ENCODE results near the gene APOBEC4.
"Not testable (repeated sequence)": the region's sequence is repeated elsewhere in the genome, so short reads cannot be mapped to it uniquely, and the experiment has no call there.

The APOBEC4 gene

GRCh38 chr1:183633676-183634343, 19.3 kb downstream of the APOBEC4 start:
- DNase-seq (ENCODE audit: low spot score) = peak; percentile 78

GRCh38 chr1:183632964-183633363, 20.2 kb downstream of the APOBEC4 start:
- DNase-seq (ENCODE audit: low spot score) = no peak

GRCh38 chr1:183632114-183632513, 21.0 kb downstream of the APOBEC4 start:
- DNase-seq (ENCODE audit: low spot score) = no peak

- DNase-seq (ENCODE audit: low spot score) = peak; percentile 31
These were observed 22.4 kb downstream of the APOBEC4 start for GRCh38 chr1:183630748-183631147.

- DNase-seq (ENCODE audit: low spot score) = no peak
These were observed 24.6 kb downstream of the APOBEC4 start for GRCh38 chr1:183628537-183628936.

- not testable (repeated sequence) for DNase-seq (ENCODE audit: low spot score)
These were observed 26.9 kb downstream of the APOBEC4 start for GRCh38 chr1:183626236-183626635.

- peak; percentile 89 for DNase-seq (ENCODE audit: low spot score)
These were observed 30.0 kb downstream of the APOBEC4 start for GRCh38 chr1:183622884-183623785.

- DNase-seq (ENCODE audit: low spot score) = no peak
These were observed 31.1 kb downstream of the APOBEC4 start for GRCh38 chr1:183622013-183622412.

GRCh38 chr1:183620311-183620710, 32.8 kb downstream of the APOBEC4 start:
- DNase-seq (ENCODE audit: low spot score) = no peak

DNA sequence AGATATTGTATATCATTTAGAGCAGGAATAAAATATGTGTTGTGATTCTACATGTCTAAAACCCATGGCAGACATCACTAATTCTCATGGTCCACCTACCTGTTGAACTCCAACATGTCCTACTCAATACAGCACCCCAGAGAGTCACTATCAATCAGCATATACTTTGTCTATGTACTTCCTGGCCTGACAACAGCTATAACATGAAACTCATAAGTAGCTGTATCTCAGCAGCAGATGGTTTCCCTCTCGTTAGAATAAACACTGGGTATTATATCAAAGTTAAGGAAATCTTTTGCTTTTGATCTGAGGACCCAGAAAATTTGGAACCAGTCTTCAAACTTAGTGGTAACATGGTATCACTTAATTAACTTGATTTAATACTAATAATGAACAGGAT, 33.3 kb downstream of the APOBEC4 start:
- no peak for DNase-seq (ENCODE audit: low spot score)

DNA sequence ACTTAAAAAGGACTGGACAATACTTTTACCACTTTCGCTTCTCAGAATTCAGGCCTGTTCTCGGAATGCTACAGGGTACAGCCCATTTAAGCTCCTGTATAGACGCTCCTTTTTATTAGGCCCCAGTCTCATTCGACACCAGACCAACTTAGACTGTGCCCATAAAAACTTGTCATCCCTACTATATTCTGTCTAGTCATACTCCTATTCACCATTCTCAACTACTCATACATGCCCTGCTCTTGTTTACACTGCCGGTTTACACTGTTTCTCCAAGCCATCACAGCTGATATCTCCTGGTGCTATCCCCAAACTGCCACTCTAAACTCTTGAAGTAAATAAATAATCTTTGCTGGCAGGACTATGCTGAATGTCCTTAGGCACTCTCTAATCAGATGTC, 34.9 kb downstream of the APOBEC4 start:
- not testable (repeated sequence) for DNase-seq (ENCODE audit: low spot score)

DNA sequence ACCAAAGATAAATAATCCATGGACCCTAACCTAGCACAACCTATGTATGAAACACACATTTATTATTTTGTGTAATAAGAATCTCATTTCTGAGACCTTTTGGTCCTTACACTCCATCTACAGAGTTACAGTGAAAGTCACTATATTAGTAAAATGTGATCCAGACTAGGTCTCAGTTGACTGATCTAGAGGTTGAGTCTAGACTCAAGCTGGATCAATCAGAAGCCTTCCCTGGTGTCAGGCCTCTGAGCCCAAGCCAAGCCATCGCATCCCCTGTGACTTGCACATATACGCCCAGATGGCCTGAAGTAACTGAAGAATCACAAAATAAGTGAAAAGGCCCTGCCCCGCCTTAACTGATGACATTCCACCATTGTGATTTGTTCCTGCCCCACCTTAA, 40.1 kb downstream of the APOBEC4 start:
- not testable (repeated sequence) for DNase-seq (ENCODE audit: low spot score)

DNA sequence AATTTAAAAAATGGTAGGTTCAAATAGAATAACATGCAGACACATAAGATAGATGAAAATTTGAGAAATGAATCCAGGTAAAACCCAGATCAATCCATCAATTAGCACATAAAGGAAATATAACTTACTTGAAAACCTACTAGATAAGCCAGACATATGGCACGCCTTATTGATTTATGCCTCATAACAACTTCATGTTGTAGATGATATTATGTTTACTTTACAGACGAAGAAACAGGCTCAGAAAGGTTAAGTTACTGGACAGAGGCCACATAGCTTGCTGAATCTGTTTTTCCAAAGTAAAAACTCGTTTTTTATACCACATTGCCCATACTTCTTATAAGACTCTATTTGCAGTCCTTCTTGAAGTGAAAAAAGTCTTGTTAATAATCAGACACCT, 40.7 kb downstream of the APOBEC4 start:
- no peak for DNase-seq (ENCODE audit: low spot score)

- no peak for DNase-seq (ENCODE audit: low spot score)
These were observed 42.1 kb downstream of the APOBEC4 start for GRCh38 chr1:183611021-183611420.

DNA sequence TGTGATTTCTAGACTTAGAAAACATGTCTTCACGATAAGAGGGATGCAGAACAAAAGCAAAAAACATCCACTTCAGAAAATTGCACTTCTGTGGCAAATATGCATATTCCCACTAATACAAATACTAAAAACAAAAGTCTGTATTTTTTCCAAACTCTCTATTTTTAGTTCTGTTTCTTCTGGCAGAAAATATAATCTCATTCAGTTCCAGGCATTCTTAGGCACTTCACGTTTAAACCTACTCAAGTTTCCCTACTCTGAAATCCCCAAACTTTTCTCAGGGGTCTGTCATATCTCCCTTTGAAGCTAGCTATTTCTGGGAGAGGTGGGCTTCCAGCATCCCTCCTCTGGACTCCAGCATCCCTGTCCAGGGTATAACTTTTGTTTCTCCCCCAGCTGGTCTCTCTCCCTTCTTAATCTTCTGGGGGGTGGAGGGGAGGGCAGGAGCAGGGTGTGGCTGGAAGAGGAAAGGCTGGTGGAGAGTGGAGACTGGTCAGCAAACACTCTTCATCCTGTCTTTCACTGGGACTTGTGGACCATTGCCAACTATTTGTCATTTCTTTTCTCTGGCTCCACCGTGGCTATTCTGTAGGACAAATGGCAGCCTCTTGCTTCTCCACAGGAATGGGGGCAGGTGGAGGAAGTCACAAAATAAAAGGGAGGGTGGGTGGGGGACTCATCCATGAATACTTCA, 43.2 kb downstream of the APOBEC4 start:
- no peak for DNase-seq (ENCODE audit: low spot score)

- peak; percentile 87 for DNase-seq (ENCODE audit: low spot score)
These were observed 43.8 kb downstream of the APOBEC4 start for GRCh38 chr1:183609313-183609712.

DNA sequence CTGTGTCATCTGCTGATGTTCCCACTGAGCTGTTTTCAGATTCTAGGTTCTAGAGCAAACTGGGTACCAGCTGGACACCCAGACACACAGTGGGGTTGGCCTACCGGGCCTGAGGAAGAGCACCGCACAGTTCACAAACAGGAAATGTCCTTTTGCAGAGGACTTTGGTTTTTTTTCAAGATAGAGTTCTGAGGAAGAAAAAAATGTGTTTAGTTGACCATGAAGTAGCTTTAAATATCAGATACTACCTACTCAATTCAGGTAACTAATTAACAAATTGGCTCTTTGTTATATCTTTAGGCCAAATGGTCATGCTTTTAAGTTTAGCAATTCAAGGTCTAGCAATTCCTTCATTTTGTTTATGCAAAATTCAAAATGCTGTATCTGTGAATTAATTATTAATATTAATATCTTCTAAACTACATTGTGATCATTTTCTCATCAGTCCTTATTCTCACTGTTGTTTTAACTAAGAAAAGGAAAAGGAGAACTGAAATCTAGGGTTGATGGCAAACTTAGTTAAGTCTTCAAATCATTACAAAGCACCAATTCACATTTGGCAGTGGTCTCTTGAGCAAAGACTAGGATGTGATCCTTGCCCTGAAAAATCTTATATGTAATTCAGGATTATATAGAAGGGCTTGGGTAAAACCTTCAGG, 45.7 kb downstream of the APOBEC4 start:
- no peak for DNase-seq (ENCODE audit: low spot score)

- no peak for DNase-seq (ENCODE audit: low spot score)
These were observed 47.2 kb downstream of the APOBEC4 start for GRCh38 chr1:183605904-183606303.

GRCh38 chr1:183604815-183605214, 48.3 kb downstream of the APOBEC4 start:
- peak; percentile 69 for DNase-seq (ENCODE audit: low spot score)

DNA sequence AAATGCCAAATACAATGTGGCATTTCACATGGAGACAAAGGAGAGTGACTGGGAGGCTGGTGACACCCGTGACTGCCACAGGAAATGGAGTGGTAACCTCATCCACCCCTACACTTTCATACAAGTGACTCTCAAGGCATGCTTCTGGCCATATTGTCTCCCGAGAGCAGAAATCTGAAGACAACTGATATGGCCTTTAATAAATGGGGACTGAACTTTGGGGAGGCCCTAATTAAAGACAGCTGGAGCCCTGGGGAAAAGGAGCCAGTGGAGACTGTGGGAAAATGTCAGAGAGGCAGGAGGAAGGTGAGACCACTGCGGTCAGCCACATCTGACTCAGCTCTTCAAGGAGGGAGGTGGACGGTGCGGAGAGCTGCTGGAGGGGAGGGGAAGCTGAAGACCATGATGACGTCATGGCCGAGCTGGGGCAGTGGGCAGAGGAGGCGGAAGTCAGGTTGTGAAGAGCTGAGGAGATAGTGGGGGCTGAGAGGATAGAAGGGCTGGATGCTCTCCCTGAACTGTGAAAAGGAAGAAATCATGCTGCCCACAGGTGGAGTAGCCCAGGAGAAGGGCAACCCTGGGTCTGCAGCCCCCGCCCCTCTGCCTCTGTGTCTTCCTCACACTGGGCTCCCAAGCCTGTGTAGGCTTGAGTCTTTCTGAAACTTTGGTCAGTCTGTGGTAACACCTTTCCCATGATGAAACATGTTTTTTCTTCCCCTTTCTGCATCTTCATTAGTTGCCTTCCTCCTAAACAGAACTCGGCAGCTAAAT, 48.9 kb downstream of the APOBEC4 start:
- DNase-seq (ENCODE audit: low spot score) = peak; percentile 59

- DNase-seq (ENCODE audit: low spot score) = no peak
These were observed 50.6 kb downstream of the APOBEC4 start for GRCh38 chr1:183602510-183602909.

Measured in Ammon's horn (tissue), 1 donor.